ELR (cell line): ENCODE data around the gene DLG1.

Experiments used
- DNase-seq: peaks from one replicate; pipeline ENCODE4 v3.0.0-alpha.2; 2015; ENCODE audit warnings: low read depth

The DLG1 gene

DNA sequence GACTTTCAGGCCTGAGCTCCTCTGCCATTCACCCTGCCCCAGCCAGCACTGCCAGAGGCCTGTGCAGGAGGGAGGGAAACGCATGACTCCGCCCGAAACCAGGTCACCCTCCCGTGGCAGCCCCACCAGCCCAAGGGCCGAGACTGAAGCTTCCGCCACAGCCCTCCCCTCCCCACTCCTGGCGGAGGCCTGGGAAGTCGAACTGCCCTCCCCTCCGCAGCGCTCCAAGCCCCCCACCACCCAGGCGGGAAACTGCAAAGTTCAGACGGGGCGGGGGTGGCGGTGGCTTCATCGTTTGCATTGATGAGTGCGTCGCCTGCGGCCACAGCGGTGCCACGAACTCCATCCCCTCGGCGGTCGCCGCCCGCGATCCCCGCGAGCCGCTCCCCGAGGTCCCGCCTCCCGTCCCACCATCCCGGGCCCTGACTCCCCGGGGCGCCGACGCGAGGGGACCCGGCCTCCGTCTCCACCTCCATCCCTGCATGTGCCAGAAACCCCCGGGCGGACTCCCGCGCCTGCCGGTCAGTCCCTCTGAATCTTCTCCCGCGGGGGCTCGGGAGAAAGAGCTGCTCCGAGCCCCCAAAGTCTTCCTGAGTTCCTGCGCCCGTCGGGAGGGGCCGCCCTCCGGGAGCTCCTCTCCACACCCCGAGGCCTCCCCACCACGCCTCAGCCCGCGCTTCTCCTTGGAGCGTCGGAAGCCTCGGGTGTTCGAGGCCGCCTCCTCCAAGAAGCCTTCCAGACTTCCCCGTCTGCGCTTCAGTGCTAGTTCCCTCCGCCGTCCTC lies 269.5 kb downstream of the DLG1 start:
- peak; percentile 23 for DNase-seq

DNA sequence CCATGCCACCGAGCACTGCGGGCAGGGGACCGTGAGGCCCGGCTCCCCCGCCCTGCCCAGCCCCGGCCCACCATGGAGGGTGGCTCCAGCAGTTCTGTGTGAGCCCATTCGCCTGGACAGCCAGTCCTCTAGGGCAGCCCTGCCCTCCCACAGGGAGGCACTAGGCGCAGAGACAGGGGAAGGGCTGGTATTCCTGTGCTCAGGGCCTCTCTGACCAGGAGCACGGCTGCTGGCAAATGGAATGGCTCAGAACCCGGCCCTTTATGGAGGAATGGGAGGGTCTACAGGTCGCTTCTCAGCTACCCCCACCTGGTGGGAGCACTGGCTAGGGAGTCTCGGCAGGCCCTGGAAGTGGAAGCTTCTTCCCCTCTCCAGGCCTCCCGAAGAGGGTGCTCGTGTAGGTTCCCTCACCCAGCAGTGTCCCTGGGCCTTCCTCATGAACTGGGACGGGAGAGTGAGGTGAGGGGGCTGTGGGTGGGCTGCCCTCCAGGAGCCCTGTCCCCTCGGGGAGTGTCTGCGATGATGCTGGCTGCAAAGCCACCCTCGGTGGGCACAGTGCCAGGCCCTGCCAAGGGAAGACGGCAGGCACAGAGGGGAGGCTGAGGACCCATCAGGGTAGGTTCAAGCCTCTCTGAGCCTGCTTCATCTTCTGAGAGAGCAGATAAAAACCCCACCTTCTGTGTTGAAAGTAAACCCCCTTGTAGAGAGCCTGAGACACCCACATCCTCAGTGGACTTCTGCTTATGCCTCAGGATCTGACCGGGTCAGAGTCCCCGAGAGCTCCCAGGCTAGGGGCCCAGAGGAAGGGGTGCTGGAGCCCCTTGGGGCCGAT lies 270.3 kb downstream of the DLG1 start:
- no peak for DNase-seq

- peak; percentile 31 for DNase-seq
Observed at GRCh38 chr3:197027151-197027895, 271.1 kb downstream of the DLG1 start.

DNA sequence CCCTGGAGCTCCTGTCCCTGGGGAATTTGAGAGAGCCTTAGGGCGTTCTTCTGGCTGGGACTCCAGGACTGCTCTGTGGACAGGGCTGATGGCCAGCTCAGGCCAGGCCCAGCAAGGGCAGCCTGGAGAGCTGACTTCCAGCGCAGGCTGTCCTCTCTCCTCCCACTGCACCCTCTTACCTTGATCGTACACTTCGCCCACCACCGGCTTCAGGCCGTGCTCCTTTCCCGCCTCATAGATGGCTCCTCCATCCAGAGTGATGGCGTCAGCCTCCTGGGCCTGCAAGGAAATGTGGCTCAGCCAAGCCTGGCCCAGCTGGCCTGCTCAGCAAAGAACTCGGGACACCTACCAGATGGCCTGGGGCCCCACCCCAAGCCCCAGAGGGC lies 271.9 kb downstream of the DLG1 start:
- DNase-seq, result no peak

DNA sequence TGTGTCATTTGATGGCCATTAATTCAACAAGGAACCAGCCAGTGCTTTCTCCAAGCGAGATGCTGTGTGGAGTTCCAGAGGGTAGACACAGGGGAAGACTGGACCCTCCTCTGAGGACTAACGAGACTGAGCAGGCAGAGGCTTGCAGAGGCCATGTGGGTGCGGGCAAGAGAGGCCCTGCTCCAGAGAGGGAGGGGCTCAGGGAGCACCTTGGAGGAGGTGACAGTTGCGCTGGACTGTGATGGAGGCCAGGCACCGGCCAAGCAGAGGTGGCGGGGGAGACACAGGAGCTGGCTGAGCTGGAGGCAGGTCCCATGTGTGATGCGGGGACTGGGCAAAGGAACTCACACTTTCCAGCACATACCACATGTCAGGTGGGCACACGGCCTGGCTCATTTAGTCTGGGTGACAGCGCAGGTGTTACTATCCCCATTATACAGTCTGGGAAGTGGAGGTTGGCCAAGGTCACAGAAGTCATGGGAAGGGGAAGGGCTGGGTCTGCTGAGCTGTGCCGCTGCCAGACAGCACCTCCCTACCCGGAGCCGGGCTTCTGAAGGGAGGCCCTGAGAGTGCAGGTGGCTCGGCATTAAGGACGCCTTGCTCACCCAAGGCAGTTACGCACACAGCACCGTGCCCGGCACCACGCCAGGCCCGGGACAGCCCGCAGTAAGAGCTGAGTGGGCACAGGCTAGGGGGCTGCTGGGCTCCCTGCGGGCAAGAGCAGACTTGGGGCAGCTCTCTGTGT lies 272.5 kb downstream of the DLG1 start:
- no peak for DNase-seq

GRCh38 chr3:197024881-197025735 lies 273.3 kb downstream of the DLG1 start:
- DNase-seq, result no peak

DNA sequence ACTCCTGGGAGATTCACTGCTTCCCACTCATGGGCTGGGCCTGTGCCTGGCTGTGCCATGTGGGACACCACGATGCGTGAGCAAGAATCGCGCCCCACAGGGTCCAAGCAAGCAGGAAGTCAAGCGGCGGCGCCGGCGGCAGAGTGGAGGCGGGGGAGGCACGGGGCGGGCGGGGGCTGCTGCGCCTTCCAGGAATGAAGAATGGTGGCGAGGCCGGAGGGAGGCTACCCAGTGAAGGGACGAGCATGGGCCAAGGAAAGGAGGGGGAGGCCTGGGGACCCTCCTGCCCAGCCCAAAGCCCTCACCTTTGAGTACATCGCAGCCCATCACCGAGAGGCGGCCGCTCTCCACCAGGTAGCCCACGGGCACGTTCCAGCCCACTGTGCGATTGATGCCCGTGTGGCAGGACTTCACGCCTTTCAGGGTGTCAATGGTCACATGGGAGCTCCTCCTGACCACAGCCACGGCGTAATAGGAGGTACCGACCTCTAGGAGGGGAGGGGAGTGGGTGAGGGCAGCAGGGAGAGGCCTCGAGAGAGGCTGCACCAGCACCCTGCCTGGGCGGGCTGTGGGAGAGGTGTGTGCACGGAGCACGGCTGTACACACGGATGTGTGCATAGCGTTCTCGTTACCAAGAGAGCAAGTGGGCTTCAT lies 274.3 kb downstream of the DLG1 start:
- no peak for DNase-seq

DNA sequence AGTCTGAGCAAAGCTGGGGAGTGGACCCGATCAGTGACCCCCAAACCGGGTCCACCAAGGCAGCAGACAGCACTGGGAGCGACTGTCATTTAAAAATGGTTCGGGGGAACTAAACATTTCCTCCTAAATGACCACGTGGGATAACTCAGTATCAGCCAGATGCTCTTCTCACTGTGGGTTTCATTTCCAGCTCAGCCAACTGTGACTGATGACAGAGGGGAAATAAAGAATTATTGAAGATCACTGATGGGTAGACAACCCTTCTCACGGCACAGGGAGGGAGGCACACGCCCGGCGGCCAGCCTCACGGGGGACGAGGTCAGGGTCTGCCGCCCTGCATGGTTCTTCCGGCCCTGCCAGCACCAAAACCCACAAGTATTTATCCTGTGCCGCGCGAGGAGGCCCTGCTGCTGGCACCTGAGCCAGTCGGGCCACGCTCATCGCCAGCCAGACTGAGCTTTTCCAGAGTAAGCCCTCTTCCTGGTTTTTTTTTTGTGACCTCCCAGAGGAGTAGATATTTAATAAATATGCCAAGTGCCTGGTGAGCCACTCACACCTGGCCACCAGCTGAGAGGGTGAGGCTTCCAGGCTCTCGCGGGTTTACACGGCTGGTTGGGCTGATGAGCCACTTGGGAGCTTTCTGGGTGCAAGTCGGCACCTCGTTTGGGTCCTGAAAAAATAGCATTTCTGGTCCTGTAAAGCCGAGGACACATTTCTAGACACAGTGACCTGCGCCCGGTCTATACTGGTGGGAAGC lies 275.0 kb downstream of the DLG1 start:
- no peak for DNase-seq

- DNase-seq, result no peak
Observed at GRCh38 chr3:197022405-197023231, 275.8 kb downstream of the DLG1 start.

DNA sequence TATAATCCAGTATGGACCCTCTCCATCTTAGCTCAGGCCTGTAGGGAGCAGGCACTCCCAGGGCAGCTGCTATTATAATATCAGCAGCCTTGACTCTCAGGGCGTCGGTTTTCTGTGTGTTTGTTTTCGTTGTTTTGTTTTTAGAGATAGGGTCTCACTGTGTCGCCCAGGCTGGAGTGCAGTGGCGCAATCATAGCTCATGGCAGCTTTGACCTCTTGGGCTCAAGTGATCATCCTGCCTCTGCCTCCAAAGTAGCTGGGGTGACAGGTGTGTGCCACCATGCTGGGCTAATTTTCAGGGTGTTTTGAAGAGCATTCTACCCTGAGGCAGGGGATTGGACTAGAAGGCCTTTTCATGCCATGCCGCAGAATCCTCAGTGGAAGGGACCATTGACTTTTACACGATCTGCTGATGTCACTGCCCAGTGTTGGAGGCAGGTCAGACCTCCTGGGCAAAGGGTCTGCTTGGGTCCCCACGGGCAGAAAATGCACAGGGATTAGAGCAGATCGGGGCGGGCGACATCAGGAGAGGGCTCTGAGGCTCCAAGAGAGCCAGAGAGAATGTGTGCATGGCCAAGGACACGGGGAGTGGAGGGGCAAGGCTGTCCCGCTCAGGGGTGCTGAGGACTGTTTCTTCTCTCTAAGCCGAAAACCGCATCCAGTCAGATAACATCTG lies 276.5 kb downstream of the DLG1 start:
- DNase-seq, result no peak

DNA sequence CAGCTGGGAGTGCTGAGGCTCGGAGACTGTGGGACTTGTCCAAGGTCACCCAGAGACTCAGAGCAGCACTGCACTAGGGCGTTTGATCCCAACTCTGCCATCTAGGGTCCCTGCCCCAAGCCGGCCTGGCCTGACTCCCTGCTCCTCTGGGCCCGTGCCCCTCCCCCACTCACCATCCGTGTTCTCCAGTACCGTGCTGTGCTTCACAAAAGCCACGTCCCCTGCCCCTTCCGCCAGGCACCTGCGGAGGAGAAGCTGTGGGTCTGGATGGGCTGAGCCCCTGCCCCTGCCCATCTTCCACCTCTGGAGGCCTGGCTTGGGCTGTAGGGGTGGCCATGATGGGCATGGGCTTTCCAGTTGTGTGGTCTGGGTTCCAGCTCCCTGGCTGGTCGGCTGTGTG lies 277.2 kb downstream of the DLG1 start:
- no peak for DNase-seq

GRCh38 chr3:197019535-197019934 lies 278.9 kb downstream of the DLG1 start:
- no peak for DNase-seq

GRCh38 chr3:197019021-197019420 lies 279.4 kb downstream of the DLG1 start:
- DNase-seq, result no peak

DNA sequence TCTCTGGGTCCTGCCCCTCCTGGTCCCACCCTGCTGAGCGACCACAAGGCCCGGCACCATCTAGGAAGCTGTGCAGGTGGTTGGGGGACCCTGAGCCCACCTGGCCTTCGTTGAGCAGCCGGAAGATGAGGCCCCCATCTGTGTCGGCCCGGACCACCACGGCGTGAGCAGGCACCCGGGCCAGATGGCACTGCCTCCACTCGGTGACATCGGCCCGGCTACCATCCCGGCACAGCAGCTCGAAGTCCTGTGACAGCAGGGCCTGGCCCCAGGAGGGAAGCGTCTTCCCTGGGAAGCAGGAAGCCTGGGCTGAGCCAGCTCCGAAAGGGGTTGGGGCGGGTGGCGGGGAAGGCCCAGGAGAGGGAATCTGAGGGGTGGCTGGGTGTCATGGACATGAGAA lies 281.4 kb downstream of the DLG1 start:
- no peak for DNase-seq

DNA sequence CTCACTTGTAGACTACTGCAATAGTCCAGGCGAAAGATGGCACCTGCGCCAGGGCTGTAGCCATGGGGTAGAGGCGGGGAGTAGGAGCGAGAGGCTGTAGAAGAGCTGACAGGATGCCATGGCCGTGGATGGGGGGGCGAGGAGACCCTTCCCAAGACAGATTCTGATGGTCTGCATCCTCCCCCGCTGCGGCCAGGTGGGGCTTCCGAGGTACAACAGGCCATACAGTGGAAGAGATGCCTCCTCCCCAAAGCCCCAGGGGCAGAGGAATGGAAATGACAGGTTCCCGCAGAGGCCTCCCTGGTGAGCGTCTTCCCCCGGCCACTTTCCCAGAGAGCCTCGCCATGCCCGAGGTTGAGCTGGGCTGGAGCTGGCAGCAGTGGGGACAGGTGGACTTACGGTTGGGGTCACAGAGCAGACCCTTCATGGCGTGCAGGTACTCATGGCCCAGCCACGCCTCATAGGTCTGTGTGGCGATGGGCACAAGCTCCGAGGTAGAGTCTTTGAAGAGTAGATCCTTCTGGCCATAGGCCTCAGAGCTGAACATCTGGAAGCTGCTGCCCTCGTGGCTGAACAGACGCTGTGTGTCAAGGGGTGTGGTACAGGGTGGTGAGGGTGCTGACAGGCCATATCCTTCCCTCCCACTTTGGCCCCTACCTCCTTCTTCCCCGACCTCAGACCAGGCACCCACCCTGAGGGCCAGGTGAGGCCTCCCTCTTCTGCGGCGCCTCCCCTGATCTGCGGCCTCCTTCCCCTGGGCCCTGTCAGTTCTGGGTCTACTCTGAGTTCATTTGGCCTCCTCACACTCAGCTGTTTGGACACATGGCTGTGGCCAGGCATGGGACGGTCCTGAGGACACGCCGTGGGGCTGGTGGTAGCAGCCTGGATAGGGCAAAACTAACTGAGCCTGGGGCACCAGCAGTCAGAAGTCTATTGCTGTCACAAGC lies 282.3 kb downstream of the DLG1 start:
- no peak for DNase-seq

GRCh38 chr3:197014942-197015575 lies 283.4 kb downstream of the DLG1 start:
- DNase-seq, result no peak

DNA sequence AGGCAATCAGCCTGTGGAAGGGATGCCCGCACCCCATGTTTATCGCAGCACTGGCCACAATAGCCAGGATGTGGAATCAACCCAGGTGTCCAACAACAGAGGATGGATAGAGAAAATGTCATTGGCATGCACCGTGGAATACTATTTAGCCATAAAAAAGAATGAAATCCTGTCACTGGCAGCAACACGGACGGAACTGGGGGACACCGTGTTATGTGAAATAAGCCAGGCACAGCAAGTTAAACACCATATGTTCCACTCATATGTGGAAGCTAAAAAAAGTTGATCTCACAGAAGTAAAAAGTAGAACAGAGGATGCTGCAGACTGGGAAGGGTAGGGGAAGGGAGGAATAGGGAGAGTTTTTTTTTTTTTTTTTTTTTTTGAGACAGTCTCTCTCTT lies 284.4 kb downstream of the DLG1 start:
- no peak for DNase-seq
